Sigmoid colon (tissue), 7 donors: ENCODE measurements around the gene RYR3. TPM values are rescaled to one million over a fixed set of nuclear protein-coding genes. Genes with fewer than 3 reads are reported as not detected.

Experiments
- DNase-seq: peaks from one replicate; pipeline ENCODE4 v3.0.0-alpha.2; 2019
- H3K27ac ChIP-seq, 4 donors: fragments of 200-600 bp; sonication (generic); one replicate each; pipeline ENCODE4 v1.5.1; 2016 to 2019; ENCODE audit warnings: mild to moderate bottlenecking in 1 of 4
- H3K27me3 ChIP-seq, 3 donors: fragments of 200-600 bp; sonication (generic); one replicate each; pipeline ENCODE4 v1.5.1; 2019; ENCODE audit warnings: mild to moderate bottlenecking in 1 of 3
- H3K36me3 ChIP-seq, 4 donors: fragments of 200-600 bp; sonication (generic); one replicate each; pipeline ENCODE4 v1.5.1; 2016 to 2019
- H3K4me1 ChIP-seq, 4 donors: fragments of 200-600 bp; sonication (generic); one replicate each; pipeline ENCODE4 v1.5.1; 2017 to 2019
- H3K4me3 ChIP-seq, 4 donors: fragments of 200-600 bp; sonication (generic); one replicate each; pipeline ENCODE4 v1.5.1; 2017 to 2019; ENCODE audit warnings: mild to moderate bottlenecking in 2 of 4, moderate library complexity in 1 of 4
- H3K9me3 ChIP-seq, 4 donors: fragments of 200-600 bp in 3 of 4; sonication (generic) in 3 of 4; one replicate each; pipeline versions ENCODE4 v1.5.1 to v1.6.1; 2013 to 2019
- CTCF ChIP-seq, 4 experiments: fragments of 450-650 bp in 3 of 4; fragments of 200-600 bp in 1 of 4; IDR thresholded peaks; one replicate each; pipeline ENCODE4 v1.5.1; 2016 to 2019; ENCODE audit warnings: antibody characterized with exemption in 4 of 4, mild to moderate bottlenecking in 3 of 4, moderate library complexity in 2 of 4
- EP300 ChIP-seq, 4 donors: sonication (generic); formaldehyde crosslinking; IDR thresholded peaks; one replicate each; pipeline ENCODE4 v1.6.1; 2017; ENCODE audit warnings: antibody characterized with exemption in 4 of 4
- POLR2A ChIP-seq, 2 donors: fragments of 450-650 bp; IDR thresholded peaks; one replicate each; pipeline ENCODE4 v1.6.1; 2016; ENCODE audit warnings: antibody characterized with exemption in 2 of 2, mild to moderate bottlenecking in 2 of 2, moderate library complexity in 2 of 2
- POLR2AphosphoS5 ChIP-seq, 4 donors: sonication (generic); formaldehyde crosslinking; IDR thresholded peaks; one replicate each; pipeline ENCODE4 v1.6.1; 2017; ENCODE audit warnings: antibody characterized with exemption in 4 of 4
- WGBS, 2 donors: extraction: QIAGEN DNeasy Blood & Tissue Kit; methylation state at CpG; one replicate each; pipeline ENCODE4 v1.1.7; 2013; 5-methylcytosine and 5-hydroxymethylcytosine counted together
- intact Hi-C: fragments of 100-400 bp; cut with DNase I; formaldehyde crosslinking; loops from one replicate; pipeline ENCODE4 v1.15.1; 2023
- polyA plus RNA-seq, 3 donors: library from polyadenylated mRNA; stranded (reverse); fragments of 200-250 nt; gene quantifications; one replicate each; pipeline ENCODE4 v1.2.3, GENCODE V29; 2013
- total RNA-seq, 4 donors: library from RNA; depleted of rRNA; stranded (reverse); fragments of >200 nt; gene quantifications; one replicate each; pipeline ENCODE4 v1.1.0, GENCODE V29; 2016
- donor health status: healthy with polysubstance abuse.
- donor health status: Bipolar disorder and iron deficiency.
- donor health status: healthy.

Gene RYR3
- total and polyA plus RNA-seq, 7 donors, result 0.38 to 29.1 (median 10.5) TPM; not detected in 1

DNA sequence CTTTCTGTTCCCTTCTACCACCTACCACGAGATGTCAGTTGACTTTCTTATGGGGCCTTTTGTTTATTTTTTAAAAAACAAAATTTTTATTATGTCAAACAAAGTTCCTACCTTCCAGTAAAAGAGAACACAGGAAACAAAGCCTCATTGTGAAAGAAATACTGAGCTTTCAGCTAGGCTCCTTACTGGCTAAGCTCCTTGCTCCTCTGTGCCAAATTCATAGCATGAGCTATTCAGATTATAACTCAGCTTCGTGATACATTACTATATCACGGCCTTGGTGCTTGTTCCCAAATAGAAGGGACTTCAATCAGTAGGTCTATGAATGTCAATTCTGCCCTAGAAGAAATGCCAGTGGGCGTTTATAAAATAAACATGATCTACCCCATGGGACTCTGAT, 511.7 kb downstream of the RYR3 start:
- H3K4me1 ChIP-seq, result no peaks in the 10 kb centered on the region
- H3K27ac ChIP-seq, result no peak overlapping the region
- DNase-seq, result no peak
- H3K36me3 ChIP-seq, result peaks cover 0 to 14% (median 4%) of the 10 kb centered on the region in 4 donors
- WGBS, 2 donors, result 13 to 57% methylated on average over 4 of the region's 4 CpGs
- H3K9me3 ChIP-seq, result no peaks in the 10 kb centered on the region
- intact Hi-C loops, result no loop called here
- H3K4me3 ChIP-seq, result no peak overlapping the region
- no peaks in the 10 kb centered on the region for H3K27me3 ChIP-seq
- TF ChIP-seq EP300 (IDR thresholded peaks at IDR 0.05) (no peak), CTCF (IDR thresholded peaks at IDR 0.05) (no peak), POLR2AphosphoS5 (IDR thresholded peaks at IDR 0.05) (no peak)

GRCh38 chr15:33823119-33823518, 512.4 kb downstream of the RYR3 start:
- intact Hi-C loops, result no loop called here
- H3K36me3 ChIP-seq, result peaks cover 0 to 14% (median 7%) of the 10 kb centered on the region in 4 donors
- TF ChIP-seq POLR2A (IDR thresholded peaks at IDR 0.05) (no peak), CTCF (IDR thresholded peaks at IDR 0.05) (no peak), POLR2AphosphoS5 (IDR thresholded peaks at IDR 0.05) (no peak), EP300 (IDR thresholded peaks at IDR 0.05) (no peak)
- DNase-seq, result no peak
- no peak overlapping the region for H3K27ac ChIP-seq
- H3K4me3 ChIP-seq, result no peak overlapping the region
- no peaks in the 10 kb centered on the region for H3K27me3 ChIP-seq
- H3K9me3 ChIP-seq, result no peaks in the 10 kb centered on the region
- no peaks in the 10 kb centered on the region for H3K4me1 ChIP-seq
- WGBS, 2 donors, result 75% methylated on average over 3 of the region's 3 CpGs

GRCh38 chr15:33825453-33825852, 514.7 kb downstream of the RYR3 start:
- Histone ChIP-seq H3K4me3 (no peak overlapping the region), H3K36me3 (peaks cover 0 to 20% (median 7%) of the 10 kb centered on the region in 4 donors), H3K9me3 (no peaks in the 10 kb centered on the region), H3K27me3 (no peaks in the 10 kb centered on the region), H3K27ac (no peak overlapping the region), H3K4me1 (no peaks in the 10 kb centered on the region)
- intact Hi-C loops, result no loop called here
- TF ChIP-seq POLR2AphosphoS5 (IDR thresholded peaks at IDR 0.05) (no peak), POLR2A (IDR thresholded peaks at IDR 0.05) (no peak), EP300 (IDR thresholded peaks at IDR 0.05) (no peak), CTCF (IDR thresholded peaks at IDR 0.05) (no peak)
- 94 to 96% methylated on average over 8 of the region's 8 CpGs for WGBS, 2 donors
- no peak for DNase-seq

- intact Hi-C loops, result no loop called here
- H3K27ac ChIP-seq, result no peak overlapping the region
- no peak overlapping the region for H3K4me3 ChIP-seq
- TF ChIP-seq CTCF (IDR thresholded peaks at IDR 0.05), result no peak
- no peaks in the 10 kb centered on the region for H3K4me1 ChIP-seq
- peaks cover 0 to 20% (median 7%) of the 10 kb centered on the region in 4 donors for H3K36me3 ChIP-seq
- no peak for DNase-seq
- 83 to 84% methylated on average over 4 of the region's 4 CpGs for WGBS, 2 donors
- H3K9me3 ChIP-seq, result no peaks in the 10 kb centered on the region
- no peaks in the 10 kb centered on the region for H3K27me3 ChIP-seq
Measured at GRCh38 chr15:33826201-33826600, 515.4 kb downstream of the RYR3 start.

DNA sequence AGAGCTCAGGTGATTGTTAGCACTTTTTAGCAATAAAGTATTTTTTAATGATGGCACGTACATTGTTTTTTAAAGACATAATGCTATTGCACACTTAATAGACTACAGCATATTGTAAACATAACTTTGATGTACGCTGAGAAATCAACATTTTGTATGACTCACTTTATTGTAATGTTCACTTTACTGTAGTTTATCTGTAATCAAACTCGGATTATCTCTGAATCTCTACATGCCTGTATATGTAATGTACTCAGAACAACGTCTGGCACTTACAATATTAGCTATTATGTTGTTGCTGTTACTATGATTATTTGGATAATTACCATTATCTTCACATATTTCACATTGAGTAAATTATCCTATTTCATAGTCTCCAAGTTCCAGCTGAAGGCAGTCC, 519.6 kb downstream of the RYR3 start:
- H3K27me3 ChIP-seq, result no peaks in the 10 kb centered on the region
- TF ChIP-seq EP300 (IDR thresholded peaks at IDR 0.05) (no peak), CTCF (IDR thresholded peaks at IDR 0.05) (no peak), POLR2AphosphoS5 (IDR thresholded peaks at IDR 0.05) (no peak), POLR2A (IDR thresholded peaks at IDR 0.05) (no peak)
- intact Hi-C loops, result no loop called here
- H3K4me1 ChIP-seq, result no peaks in the 10 kb centered on the region
- WGBS, 2 donors, result 35 to 70% methylated on average over 4 of the region's 4 CpGs
- H3K4me3 ChIP-seq, result no peak overlapping the region
- H3K27ac ChIP-seq, result no peak overlapping the region
- H3K9me3 ChIP-seq, result no peaks in the 10 kb centered on the region
- no peak for DNase-seq
- H3K36me3 ChIP-seq, result peaks cover 0 to 20% (median 5%) of the 10 kb centered on the region in 4 donors
